Neural cell (in vitro differentiated cells): ENCODE data around the gene TSPYL2. TPM values are rescaled to one million over a fixed set of nuclear protein-coding genes. Genes with fewer than 3 reads are reported as not detected.

Source experiments
- H2AFZ ChIP-seq: fragments of 200-600, 300-800 bp; sonication (generic), shearing (Covaris generic); 2 replicates; pipeline ENCODE4 v1.6.0; 2014; ENCODE audit warnings: low read depth, mild to moderate bottlenecking, antibody characterized with exemption, low read length, moderate library complexity
- H3F3A ChIP-seq: fragments of 200-600 bp; shearing (Covaris generic); 2 replicates; pipeline ENCODE4 v1.6.1; 2016; ENCODE audit warnings: mild to moderate bottlenecking, moderate library complexity, mixed read lengths, antibody characterized with exemption, low read length; ENCODE audit not compliant: insufficient read depth, poor library complexity, severe bottlenecking
- H3K27ac ChIP-seq: fragments of 200-600, 300-800 bp; sonication (generic), shearing (Covaris generic); 2 replicates; pipeline ENCODE4 v1.5.1; 2014; ENCODE audit warnings: mild to moderate bottlenecking, low read length, moderate library complexity
- H3K27me3 ChIP-seq: fragments of 300-800, 200-600 bp; sonication (generic), shearing (Covaris generic); 2 replicates; pipeline ENCODE4 v1.6.0; 2014; ENCODE audit warnings: mild to moderate bottlenecking, low read depth, low read length, moderate library complexity; ENCODE audit not compliant: insufficient read depth
- H3K36me3 ChIP-seq: fragments of 300-800, 200-600 bp; sonication (generic), shearing (Covaris generic); 2 replicates; pipeline ENCODE4 v1.5.1; 2014; ENCODE audit warnings: mild to moderate bottlenecking, antibody characterized with exemption, low read length, moderate library complexity; ENCODE audit not compliant: insufficient read depth
- H3K4me2 ChIP-seq: fragments of 300-800, 200-600 bp; sonication (generic), shearing (Covaris generic); 2 replicates; pipeline ENCODE4 v1.6.0; 2014; ENCODE audit warnings: mild to moderate bottlenecking, low read length
- H3K4me3 ChIP-seq: fragments of 300-800, 200-600 bp; sonication (generic), shearing (Covaris generic); 2 replicates; pipeline ENCODE4 v1.5.1; 2014; ENCODE audit warnings: mild to moderate bottlenecking, low read length, moderate library complexity
- H3K79me2 ChIP-seq: fragments of 200-600 bp; shearing (Covaris generic); replicated peaks from 2 replicates; pipeline ENCODE4 v1.6.0; 2014; ENCODE audit warnings: mild to moderate bottlenecking, low read length, moderate library complexity; ENCODE audit not compliant: insufficient read depth
- H3K9ac ChIP-seq: fragments of 300-800, 200-600 bp; sonication (generic), shearing (Covaris generic); 2 replicates; pipeline ENCODE4 v1.6.1; 2016; ENCODE audit warnings: mild to moderate bottlenecking, low read length, mixed read lengths
- H3K9me2 ChIP-seq: fragments of 200-600 bp; shearing (Covaris generic); 2 replicates; pipeline ENCODE4 v1.6.1; 2016; ENCODE audit warnings: mild to moderate bottlenecking, low read length, mixed read lengths; ENCODE audit not compliant: insufficient read depth
- H3K9me3 ChIP-seq: fragments of 200-600, 300-800 bp; sonication (generic), shearing (Covaris generic); 2 replicates; pipeline ENCODE4 v1.6.1; 2016; ENCODE audit warnings: mild to moderate bottlenecking, mixed run types, low read length, moderate library complexity, mixed read lengths
- H4K20me1 ChIP-seq: fragments of 200-600 bp; shearing (Covaris generic); 2 replicates; pipeline ENCODE4 v1.6.1; 2016; ENCODE audit warnings: mild to moderate bottlenecking, mixed run types; ENCODE audit not compliant: insufficient read depth
- EP300 ChIP-seq: fragments of 450-650 bp; conservative IDR thresholded peaks from 2 replicates; pipeline ENCODE4 v1.6.1; 2014; ENCODE audit warnings: antibody characterized with exemption, mild to moderate bottlenecking, moderate library complexity; ENCODE audit not compliant: poor library complexity, severe bottlenecking
- EZH2 ChIP-seq: fragments of 200-600, 300-800 bp; shearing (Covaris generic), sonication (generic); IDR thresholded peaks from 2 replicates; pipeline ENCODE4 v1.6.1; 2014; ENCODE audit warnings: antibody characterized with exemption, low read length, borderline replicate concordance, mild to moderate bottlenecking; ENCODE audit not compliant: insufficient read depth, poor library complexity, severe bottlenecking
- MXI1 ChIP-seq: fragments of 450-650 bp; conservative IDR thresholded peaks from 2 replicates; pipeline ENCODE4 v1.6.1; 2014; ENCODE audit warnings: antibody characterized with exemption, mild to moderate bottlenecking; ENCODE audit not compliant: poor library complexity, severe bottlenecking
- POLR2AphosphoS5 ChIP-seq: IDR thresholded peaks from 2 replicates; pipeline ENCODE4 v1.6.1; 2012
- RAD21 ChIP-seq: fragments of 450-650 bp; conservative IDR thresholded peaks from 2 replicates; pipeline ENCODE4 v1.6.1; 2014; ENCODE audit warnings: antibody characterized with exemption, mild to moderate bottlenecking, moderate library complexity
- REST ChIP-seq: IDR thresholded peaks from 2 replicates; pipeline ENCODE4 v1.6.1; 2012; ENCODE audit warnings: borderline replicate concordance
- SMC3 ChIP-seq: fragments of 450-650 bp; conservative IDR thresholded peaks from 2 replicates; pipeline ENCODE4 v1.6.1; 2014; ENCODE audit warnings: antibody characterized with exemption, mild to moderate bottlenecking, moderate library complexity; ENCODE audit not compliant: poor library complexity
- TAF1 ChIP-seq: IDR thresholded peaks from 2 replicates; pipeline ENCODE4 v1.6.1; 2012; ENCODE audit warnings: low read depth
- polyA plus RNA-seq: library from polyadenylated mRNA; depleted of rRNA; stranded (reverse); fragments of >200 nt; gene quantifications from 2 replicates; pipeline ENCODE4 v1.2.3, GENCODE V29; 2014
- TF ChIP-seq, protein P1 (sequence below): fragments of 450-650 bp; IDR thresholded peaks from 2 replicates; pipeline ENCODE4 v1.5.1; 2014; ENCODE audit warnings: antibody characterized with exemption, mild to moderate bottlenecking, moderate library complexity; ENCODE audit not compliant: poor library complexity, severe bottlenecking

TSPYL2 gene
- polyA plus RNA-seq, 1 donor from 2014 or later = 43.2 TPM

DNA sequence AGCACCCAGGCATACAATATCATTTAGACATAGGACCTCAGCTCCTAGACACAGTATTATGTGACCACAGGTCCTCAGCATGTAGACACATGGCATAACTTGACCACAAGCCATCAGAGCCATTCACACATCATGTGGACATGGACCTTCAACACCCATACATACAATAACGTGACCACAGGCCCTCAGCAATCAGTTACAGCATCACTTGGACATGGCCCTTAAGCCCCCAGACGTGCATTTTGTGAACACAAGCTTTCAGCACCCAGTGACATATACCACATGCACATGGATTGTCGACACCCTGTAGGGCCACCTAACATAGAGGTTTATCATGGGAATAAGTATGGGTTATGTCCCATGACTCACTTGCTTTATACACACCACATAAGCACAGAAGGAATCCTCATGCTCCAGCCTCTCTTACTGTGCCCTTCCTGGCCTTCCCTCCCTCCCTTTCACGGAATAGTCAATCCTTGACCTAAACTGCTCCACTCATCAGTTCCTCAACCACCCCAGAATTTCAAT, 1.9 kb downstream of the TSPYL2 start:
- H3K9me2 ChIP-seq = no peaks in the 10 kb centered on the region
- H3K27ac ChIP-seq = no peak overlapping the region
- peak overlapping the region; percentile 82 for H3K4me3 ChIP-seq
- TF ChIP-seq REST (no peak), EZH2 (no peak), POLR2AphosphoS5 (no peak), EP300 (no peak), MXI1 (no peak), TAF1 (no peak), SMC3 (no peak), RAD21 (no peak)
- TF ChIP-seq, protein P1, sequence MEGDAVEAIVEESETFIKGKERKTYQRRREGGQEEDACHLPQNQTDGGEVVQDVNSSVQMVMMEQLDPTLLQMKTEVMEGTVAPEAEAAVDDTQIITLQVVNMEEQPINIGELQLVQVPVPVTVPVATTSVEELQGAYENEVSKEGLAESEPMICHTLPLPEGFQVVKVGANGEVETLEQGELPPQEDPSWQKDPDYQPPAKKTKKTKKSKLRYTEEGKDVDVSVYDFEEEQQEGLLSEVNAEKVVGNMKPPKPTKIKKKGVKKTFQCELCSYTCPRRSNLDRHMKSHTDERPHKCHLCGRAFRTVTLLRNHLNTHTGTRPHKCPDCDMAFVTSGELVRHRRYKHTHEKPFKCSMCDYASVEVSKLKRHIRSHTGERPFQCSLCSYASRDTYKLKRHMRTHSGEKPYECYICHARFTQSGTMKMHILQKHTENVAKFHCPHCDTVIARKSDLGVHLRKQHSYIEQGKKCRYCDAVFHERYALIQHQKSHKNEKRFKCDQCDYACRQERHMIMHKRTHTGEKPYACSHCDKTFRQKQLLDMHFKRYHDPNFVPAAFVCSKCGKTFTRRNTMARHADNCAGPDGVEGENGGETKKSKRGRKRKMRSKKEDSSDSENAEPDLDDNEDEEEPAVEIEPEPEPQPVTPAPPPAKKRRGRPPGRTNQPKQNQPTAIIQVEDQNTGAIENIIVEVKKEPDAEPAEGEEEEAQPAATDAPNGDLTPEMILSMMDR = no peak
- H3K4me2 ChIP-seq = peak overlapping the region; percentile 48
- H4K20me1 ChIP-seq = no peaks in the 10 kb centered on the region
- no peaks in the 10 kb centered on the region for H3K36me3 ChIP-seq
- no peaks in the 10 kb centered on the region for H3K9me3 ChIP-seq
- no peak overlapping the region for H2AFZ ChIP-seq
- H3F3A ChIP-seq = no peaks in the 10 kb centered on the region
- H3K79me2 ChIP-seq = no peaks in the 10 kb centered on the region
- H3K9ac ChIP-seq = peak overlapping the region; percentile 85
- H3K27me3 ChIP-seq = no peaks in the 10 kb centered on the region

DNA sequence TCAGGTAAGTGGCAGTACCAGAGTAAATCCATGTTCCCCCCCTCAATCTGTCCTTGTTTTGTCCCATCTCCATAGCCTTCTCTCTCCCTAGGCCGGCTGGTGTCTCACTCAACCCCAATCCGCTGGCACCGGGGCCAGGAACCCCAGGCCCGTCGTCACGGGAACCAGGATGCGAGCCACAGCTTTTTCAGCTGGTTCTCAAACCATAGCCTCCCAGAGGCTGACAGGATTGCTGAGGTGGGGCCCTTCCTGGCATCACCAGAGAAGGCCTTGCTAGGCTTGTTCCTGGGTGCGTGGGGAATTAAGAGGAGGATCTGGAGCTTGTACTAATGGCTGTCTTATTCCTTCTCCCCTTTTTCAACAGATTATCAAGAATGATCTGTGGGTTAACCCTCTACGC, 2.7 kb downstream of the TSPYL2 start:
- Histone ChIP-seq H3K9ac (no peak overlapping the region), H3K9me3 (no peaks in the 10 kb centered on the region), H4K20me1 (no peaks in the 10 kb centered on the region), H3K27ac (no peak overlapping the region), H3K9me2 (no peaks in the 10 kb centered on the region), H3K4me3 (no peak overlapping the region), H3K36me3 (no peaks in the 10 kb centered on the region), H2AFZ (no peak overlapping the region), H3K27me3 (no peaks in the 10 kb centered on the region), H3F3A (no peaks in the 10 kb centered on the region), H3K79me2 (no peaks in the 10 kb centered on the region), H3K4me2 (no peak overlapping the region)
- TF ChIP-seq REST (no peak), TAF1 (no peak), SMC3 (no peak), POLR2AphosphoS5 (no peak)
- TF ChIP-seq, protein P1 = no peak
